Body of pancreas (tissue), 4 donors: ENCODE measurements around the gene GALNT9.

Experiments used
- POLR2A ChIP-seq, 3 donors: fragments of 450-650 bp; IDR thresholded peaks; one replicate each; pipeline ENCODE4 v1.6.1; 2016; ENCODE audit warnings: antibody characterized with exemption in 3 of 3, mild to moderate bottlenecking in 2 of 3
- TF ChIP-seq, protein P1 (sequence below), 7 experiments: fragments of 450-650 bp in 4 of 7; fragments of 200-600 bp in 3 of 7; sonication (generic) in 3 of 7; IDR thresholded peaks; one replicate each; pipeline ENCODE4 v1.5.1; 2016 to 2019; ENCODE audit warnings: antibody characterized with exemption in 7 of 7

DNA sequence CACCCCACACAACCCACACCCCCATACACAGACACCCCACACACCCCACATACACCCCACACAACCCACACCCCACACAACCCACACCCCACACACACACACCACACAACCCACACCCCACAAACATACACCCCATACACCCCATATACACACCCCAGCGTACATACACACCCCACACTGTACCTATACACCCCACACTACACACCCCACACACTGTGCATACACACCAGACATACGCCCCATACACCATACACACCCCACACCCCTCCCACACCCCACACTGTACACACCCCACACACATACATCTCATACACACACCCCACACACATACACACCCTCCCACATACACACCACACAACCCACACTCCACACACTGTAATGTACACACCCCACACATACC lies 104.9 kb downstream of the GALNT9 start:
- TF ChIP-seq, protein P1, sequence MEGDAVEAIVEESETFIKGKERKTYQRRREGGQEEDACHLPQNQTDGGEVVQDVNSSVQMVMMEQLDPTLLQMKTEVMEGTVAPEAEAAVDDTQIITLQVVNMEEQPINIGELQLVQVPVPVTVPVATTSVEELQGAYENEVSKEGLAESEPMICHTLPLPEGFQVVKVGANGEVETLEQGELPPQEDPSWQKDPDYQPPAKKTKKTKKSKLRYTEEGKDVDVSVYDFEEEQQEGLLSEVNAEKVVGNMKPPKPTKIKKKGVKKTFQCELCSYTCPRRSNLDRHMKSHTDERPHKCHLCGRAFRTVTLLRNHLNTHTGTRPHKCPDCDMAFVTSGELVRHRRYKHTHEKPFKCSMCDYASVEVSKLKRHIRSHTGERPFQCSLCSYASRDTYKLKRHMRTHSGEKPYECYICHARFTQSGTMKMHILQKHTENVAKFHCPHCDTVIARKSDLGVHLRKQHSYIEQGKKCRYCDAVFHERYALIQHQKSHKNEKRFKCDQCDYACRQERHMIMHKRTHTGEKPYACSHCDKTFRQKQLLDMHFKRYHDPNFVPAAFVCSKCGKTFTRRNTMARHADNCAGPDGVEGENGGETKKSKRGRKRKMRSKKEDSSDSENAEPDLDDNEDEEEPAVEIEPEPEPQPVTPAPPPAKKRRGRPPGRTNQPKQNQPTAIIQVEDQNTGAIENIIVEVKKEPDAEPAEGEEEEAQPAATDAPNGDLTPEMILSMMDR (IDR thresholded peaks at IDR 0.05), result no peak
- no peak for TF ChIP-seq POLR2A (IDR thresholded peaks at IDR 0.05)
